GM12891 (cell line): ENCODE results near the gene CGN.

ENCODE experiments used
- DNase-seq: peaks from one replicate; pipeline ENCODE4 v3.0.0; 2011; ENCODE audit warnings: low spot score; ENCODE audit not compliant: insufficient read length
- FAIRE-seq: peaks from 2 replicates; lab custom pipeline; 2011; peaks lifted over from hg19 to GRCh38; lab: Jason Lieb, UNC
- PAX5 ChIP-seq: IDR thresholded peaks from 2 replicates; pipeline ENCODE4 v1.6.1; 2011; ENCODE audit warnings: low read length, moderate library complexity, mild to moderate bottlenecking; ENCODE audit not compliant: insufficient read depth, severe bottlenecking
- POLR2A ChIP-seq: IDR thresholded peaks from 2 replicates; pipeline ENCODE4 v1.6.1; 2011; ENCODE audit warnings: low read depth, low read length, control low read depth
- POLR2AphosphoS5 ChIP-seq: IDR thresholded peaks from 2 replicates; pipeline ENCODE4 v1.6.1; 2011; ENCODE audit warnings: low read depth, low read length, control low read depth
- POU2F2 ChIP-seq: IDR thresholded peaks from 2 replicates; pipeline ENCODE4 v1.6.1; 2011; ENCODE audit warnings: low read depth, mild to moderate bottlenecking, control low read depth, low read length, moderate library complexity
- SPI1 ChIP-seq: IDR thresholded peaks from 2 replicates; pipeline ENCODE4 v1.6.1; 2011; ENCODE audit warnings: low read depth, low read length, control low read depth
- TAF1 ChIP-seq: IDR thresholded peaks from 2 replicates; pipeline ENCODE4 v1.6.1; 2011; ENCODE audit warnings: low read depth, low read length, control low read depth

Gene CGN

GRCh38 chr1:151563376-151563775, 52.2 kb downstream of the CGN start:
- no peak for FAIRE-seq
- DNase-seq: no peak

GRCh38 chr1:151565502-151566189, 54.5 kb downstream of the CGN start:
- TF ChIP-seq PAX5: no peak
- TF ChIP-seq POU2F2: no peak
- FAIRE-seq: no peak
- no peak for DNase-seq

More at GRCh38 chr1:151563376-151563775, 52.2 kb downstream of the CGN start:
- TF ChIP-seq POLR2A (no peak), TAF1 (no peak), POLR2AphosphoS5 (no peak), SPI1 (no peak), POU2F2 (no peak), PAX5 (no peak)

- TF ChIP-seq SPI1 (no peak), POLR2A (no peak), POU2F2 (no peak), PAX5 (no peak), TAF1 (no peak), POLR2AphosphoS5 (no peak)
- no peak for FAIRE-seq
- DNase-seq: no peak
Measured at GRCh38 chr1:151568626-151569088, 57.5 kb downstream of the CGN start.

GRCh38 chr1:151570819-151571218, 59.6 kb downstream of the CGN start:
- no peak for TF ChIP-seq POLR2A
- TF ChIP-seq SPI1: no peak
- no peak for TF ChIP-seq PAX5
- TF ChIP-seq POU2F2: no peak
- TF ChIP-seq POLR2AphosphoS5: no peak
- TF ChIP-seq TAF1: no peak
- FAIRE-seq (no peak), DNase-seq (no peak)

- FAIRE-seq: no peak
- DNase-seq: no peak
- no peak for TF ChIP-seq PAX5
- TF ChIP-seq POLR2AphosphoS5: no peak
- no peak for TF ChIP-seq POU2F2
- no peak for TF ChIP-seq SPI1
- TF ChIP-seq POLR2A: no peak
- no peak for TF ChIP-seq TAF1
Measured at GRCh38 chr1:151574575-151575529, 63.7 kb downstream of the CGN start.

- DNase-seq: no peak
- FAIRE-seq: no peak
- no peak for TF ChIP-seq POLR2A
- no peak for TF ChIP-seq POLR2AphosphoS5
- no peak for TF ChIP-seq TAF1
Measured at GRCh38 chr1:151577173-151577572, 66.0 kb downstream of the CGN start.

- DNase-seq (no peak), FAIRE-seq (no peak)
- TF ChIP-seq POLR2AphosphoS5 (no peak), POLR2A (no peak), PAX5 (no peak), POU2F2 (no peak), TAF1 (no peak), SPI1 (no peak)
Measured at GRCh38 chr1:151578941-151579340, 67.8 kb downstream of the CGN start.

- no peak for FAIRE-seq
- DNase-seq: no peak
- TF ChIP-seq SPI1 (no peak), POU2F2 (no peak), PAX5 (no peak), POLR2A (no peak), POLR2AphosphoS5 (no peak), TAF1 (no peak)
Measured at GRCh38 chr1:151579436-151580225, 68.4 kb downstream of the CGN start.

GRCh38 chr1:151581451-151581850, 70.3 kb downstream of the CGN start:
- FAIRE-seq (no peak), DNase-seq (no peak)

More at GRCh38 chr1:151581451-151581850, 70.3 kb downstream of the CGN start:
- TF ChIP-seq TAF1 (no peak), POU2F2 (no peak), PAX5 (no peak), SPI1 (no peak), POLR2AphosphoS5 (no peak), POLR2A (no peak)
